SIG-M5 treated with dmso at 0.1 percent for 504 hours (cell line): ENCODE results near the gene CNTN4.

Experiments used
- DNase-seq: peaks from one replicate; lab custom pipeline; 2025; ENCODE audit not compliant: unreplicated experiment; lab: John Stamatoyannopoulos, UW

CNTN4 gene

DNA sequence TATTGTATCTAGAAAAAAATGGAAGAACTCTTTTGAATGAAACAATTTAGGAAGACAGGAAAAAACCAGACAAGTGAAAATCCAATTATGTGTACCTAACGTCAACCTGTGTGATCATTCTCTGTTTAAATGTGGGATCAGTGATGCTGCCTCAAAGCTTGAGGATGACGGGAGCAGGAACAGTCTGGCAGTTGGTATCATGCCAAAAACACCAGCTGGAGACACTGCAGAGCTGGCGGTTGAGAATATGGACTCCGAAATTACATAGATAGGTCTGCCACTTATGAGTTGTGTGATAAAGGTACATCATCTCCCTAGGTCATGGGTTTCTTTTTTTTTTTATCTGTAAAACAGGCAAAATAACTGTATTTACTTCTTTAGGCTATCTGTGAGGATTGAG lies 480.5 kb downstream of the CNTN4 start:
- no peak for DNase-seq

DNA sequence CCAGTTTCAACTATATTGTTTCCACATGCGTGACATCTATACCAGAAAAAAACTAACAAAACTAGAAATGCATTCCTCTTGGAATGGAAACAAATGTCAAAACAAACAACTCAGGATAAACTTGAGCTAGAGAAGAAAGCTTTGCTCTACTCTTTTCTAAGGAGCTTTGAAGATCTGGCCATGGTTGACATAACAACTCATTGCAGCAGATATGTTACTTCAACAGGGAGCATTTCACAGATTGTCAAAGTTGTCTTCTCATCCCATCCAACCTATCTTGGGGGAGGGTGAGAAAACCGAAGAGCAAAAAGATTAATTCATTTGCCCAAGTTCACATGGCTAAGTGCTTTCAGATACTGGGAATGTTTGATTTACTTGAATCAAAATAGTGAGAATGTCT lies 484.4 kb downstream of the CNTN4 start:
- DNase-seq, result no peak

DNA sequence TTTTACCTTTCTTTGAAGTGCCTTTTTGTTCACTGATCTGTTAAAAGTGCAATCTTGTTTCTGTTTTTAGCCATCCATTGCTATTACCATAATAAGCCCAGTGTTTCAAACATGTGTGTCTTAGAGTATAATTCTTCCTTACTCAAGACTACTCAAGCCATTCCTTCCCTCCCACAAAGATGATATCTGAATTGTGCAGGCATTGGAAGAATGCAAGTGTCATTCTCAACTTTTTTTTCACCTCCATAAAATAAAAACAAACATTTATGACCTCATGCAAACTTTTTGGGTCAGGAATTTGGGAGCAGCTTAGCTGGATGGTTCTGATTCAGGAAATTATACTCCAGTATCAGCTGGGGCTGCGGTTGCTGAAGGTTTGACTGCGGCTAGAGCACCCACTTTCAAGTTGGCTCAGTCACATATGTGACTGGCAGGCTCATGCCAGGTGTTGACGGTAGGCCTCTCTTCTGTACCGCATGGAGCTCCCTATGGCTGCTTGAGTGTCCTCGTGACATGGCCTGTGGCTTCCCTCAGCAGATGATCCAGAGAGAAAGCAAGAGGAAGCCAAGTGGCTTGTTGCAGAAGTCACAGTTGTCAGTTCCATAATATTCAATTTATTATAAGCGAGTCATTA lies 490.8 kb downstream of the CNTN4 start:
- DNase-seq, result no peak

DNA sequence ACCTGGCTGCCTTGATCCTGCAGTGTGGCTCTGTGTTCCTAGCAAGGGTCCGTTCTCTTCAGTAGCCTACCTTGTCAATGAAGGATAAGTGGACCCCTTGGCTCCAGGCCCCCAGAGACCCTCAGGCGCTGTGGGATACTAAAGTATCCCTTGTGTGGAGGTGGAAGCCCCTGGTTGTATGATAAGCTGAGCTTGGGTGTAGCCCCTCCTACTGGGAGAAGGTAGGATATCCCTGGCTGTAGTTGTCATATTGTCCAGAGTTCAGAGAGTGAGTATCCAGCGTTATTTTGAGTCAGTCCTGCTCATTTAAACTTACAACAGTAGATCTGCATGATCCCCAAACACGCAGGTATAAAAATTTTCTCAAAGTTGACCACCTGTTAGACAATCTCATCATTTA lies 496.8 kb downstream of the CNTN4 start:
- no peak for DNase-seq

DNA sequence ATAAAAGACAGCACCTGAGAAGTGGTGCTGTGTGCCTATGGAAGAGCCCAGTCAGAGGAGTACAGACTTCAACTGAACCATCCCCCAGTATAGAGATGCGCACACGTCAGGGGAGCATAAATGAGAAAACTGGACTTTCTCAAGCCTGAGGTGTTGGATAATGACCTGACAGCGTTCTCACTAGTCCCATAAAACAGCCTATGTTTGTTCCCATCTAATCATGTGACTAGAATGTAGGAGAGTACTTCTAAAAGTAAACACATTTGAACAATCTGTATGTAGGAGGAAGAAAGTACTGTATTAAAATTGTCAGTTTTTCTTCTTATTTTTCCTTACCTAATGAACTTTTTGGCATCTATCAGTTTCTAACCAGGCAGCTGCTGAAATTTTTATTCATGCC lies 498.9 kb downstream of the CNTN4 start:
- DNase-seq, result no peak

DNA sequence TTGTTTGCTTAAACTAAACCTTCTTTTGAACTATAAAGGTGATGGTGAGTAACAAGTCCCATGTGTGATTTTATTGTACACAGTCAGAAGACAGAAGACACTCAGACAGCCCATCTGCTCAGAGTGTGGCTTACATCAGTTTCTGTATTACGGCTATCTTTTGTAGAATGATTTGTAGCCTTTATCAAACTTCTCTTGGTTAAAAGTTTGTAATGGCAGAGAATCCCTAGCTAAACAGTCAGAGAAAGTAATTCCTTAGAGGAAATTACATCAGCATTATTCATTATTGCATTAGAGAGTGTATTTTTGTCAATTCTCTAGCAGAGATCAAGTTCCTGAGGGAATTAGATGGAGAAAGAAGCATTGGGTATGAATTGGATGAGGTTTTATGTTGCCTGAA lies 500.8 kb downstream of the CNTN4 start:
- DNase-seq, result no peak

DNA sequence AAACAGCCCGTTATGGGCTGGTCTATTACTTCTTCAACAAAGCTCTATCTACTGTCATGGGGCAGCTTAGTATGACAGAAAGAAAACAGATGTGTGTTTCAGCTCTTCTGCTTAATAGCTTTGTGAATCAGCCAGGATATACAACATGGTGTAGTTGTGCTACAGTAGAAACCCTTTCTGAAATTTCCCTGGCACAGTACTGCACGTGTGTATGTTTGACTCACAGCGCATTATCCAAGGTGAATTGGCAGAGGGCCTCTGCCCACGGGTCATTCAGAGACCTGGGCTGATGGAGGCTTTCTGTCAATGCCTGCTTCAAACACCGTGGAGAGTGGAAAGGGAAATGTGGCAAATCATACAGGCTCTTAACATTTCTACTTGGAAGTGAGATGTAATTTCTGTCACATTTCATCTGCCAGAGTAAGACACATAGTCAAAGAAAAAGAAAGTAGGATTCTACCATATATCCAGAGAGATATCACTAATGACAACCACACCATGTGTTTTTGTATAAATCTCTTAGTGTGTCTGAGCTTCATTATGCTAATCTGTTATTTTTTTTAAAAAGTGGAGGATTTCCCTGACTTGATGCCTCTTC lies 505.1 kb downstream of the CNTN4 start:
- DNase-seq, result no peak

DNA sequence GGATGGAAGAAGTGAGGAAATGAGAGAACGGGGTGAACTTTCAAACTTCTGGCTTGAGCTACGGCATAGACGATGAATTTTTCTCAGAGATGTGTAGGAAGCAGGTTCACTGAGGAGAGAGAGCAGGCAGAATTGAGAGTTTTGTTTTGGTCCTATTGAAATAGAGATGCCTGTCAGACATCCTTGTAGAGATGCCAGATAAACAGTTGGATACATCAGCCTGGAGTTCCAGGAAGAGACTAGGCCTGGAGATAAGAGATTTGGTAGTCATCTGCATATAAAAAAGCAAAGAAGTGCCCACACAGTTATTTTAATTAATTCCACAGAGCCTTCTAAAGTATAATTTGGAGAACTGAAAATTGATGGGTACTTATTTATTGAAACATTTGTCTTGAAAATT lies 515.9 kb downstream of the CNTN4 start:
- DNase-seq, result no peak

DNA sequence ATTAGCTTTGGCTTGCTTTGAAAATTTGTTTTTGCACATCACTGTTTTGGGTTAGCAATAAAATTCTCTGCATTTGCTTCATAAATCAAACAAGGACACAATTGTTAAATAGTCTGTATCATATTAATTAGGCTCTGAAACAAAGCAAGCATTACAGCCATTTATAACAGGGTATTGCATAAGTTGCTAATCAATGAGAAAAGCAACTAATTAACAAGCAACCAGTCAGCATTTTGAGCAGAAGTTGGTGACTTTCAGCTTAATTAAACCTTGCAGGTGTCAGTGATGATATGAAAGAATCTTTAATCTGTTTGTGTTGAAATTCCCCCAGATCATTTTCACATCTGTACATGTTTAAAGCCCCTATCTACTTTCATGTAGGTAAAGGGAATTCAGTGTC lies 516.4 kb downstream of the CNTN4 start:
- DNase-seq, result no peak

DNA sequence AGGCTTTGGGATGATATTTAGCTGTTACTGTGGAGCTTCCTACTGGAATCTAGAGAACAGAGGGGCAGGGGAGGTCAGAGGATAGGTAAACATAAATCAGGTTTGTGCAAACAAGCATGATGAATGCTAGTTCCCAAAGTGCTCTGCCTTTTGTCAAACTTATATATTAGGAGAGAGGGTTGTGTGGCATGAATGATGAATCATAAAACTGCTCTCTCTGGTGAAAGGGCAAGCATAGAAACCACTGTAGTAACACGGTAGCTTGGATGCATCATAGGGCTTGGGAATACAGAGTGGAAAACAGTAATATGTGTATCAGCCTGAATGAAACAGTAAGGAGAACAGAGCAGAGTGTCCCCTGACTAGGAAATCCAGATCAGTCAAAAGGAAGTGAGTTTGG lies 524.8 kb downstream of the CNTN4 start:
- no peak for DNase-seq

DNA sequence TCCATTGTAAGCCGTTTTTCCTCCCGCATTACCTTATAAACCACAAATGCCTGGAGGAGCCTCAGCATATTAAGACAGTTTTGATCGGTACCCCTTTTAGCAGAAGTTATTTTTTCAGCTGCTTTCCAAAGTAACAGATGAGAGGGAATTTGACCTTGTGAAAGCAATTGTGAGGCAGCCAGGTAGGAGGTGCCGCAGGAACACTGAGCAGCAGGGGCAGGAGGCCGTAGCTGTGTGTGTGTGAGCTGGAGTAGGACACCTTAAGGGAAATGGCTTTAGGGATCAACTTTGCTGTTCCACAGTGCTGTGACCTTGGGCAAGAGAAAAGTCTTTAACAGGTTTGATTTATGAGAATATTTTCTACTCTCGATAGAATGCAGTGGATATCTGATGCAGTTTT lies 529.5 kb downstream of the CNTN4 start:
- DNase-seq, result no peak

DNA sequence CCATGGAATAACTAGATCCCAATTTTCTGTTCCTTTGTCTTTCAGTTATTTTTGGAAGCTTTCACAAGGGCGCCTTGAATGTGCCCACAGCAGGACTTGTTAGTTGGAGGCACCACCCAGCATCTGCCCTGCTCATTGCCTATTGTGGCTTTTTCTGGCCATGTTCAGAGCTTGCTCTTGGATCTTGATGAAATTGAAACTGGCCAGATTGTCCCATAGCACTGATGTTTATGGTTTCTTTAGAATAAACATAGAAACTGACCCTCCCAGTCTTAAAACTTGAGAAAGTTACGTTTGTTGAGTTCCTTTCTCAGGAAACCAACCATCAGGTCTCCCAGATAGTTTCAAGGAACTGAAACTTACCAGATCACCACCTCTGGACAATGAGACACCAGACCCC lies 536.8 kb downstream of the CNTN4 start:
- no peak for DNase-seq

DNA sequence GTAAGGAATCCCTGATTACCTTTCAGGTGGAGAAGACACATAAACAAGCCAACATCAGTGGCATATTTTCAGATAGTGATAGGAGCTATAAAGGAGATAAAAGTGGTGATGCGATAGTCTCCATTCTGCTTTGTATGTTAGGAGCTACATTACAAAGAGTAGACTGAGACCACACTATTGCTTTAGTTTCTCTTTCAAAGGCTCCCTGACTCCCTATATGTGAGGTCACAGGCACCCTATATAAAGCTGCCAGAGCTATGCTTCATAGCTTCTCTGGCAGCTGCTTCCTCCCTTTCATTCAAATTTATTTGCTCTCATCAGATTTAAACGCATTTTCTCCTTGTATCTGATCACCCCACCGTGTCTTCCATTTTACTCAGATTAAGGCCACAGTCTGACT lies 544.9 kb downstream of the CNTN4 start:
- no peak for DNase-seq

DNA sequence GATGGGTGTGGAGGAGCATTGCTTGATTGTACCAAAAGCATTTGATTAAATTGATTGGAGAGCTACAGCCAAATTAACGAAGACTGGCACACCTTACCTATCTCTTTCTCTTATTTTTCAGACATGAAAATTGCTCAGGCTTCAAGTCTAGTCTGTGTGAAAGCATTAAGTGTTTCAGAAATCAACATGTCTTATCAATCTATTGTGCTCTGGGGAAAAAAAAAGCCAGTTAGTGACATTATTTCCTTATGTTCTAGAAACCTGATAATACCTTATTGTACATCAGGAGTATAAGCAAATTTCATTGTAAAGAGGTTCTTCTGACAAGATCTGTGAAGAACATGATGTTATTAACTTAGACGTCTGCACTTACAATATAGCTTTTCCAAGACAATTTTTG lies 546.3 kb downstream of the CNTN4 start:
- no peak for DNase-seq

DNA sequence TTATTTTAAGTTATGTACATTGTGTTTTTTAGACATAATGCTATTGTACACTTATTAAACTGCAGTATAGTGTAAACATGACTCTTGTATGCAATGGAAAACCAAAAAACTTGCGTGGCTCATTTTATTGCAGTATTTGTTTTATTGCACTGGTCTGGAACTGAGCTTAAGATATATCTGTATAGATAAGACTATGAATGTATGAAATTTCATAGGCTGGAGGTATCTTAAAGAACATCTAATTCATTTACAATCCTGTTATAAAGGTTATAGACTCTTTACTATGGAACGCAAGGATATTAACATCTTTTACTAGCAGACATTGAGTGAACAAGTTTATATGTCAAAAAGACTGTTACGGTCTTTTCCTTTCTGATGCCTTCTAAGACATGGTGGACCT lies 552.1 kb downstream of the CNTN4 start:
- no peak for DNase-seq

DNA sequence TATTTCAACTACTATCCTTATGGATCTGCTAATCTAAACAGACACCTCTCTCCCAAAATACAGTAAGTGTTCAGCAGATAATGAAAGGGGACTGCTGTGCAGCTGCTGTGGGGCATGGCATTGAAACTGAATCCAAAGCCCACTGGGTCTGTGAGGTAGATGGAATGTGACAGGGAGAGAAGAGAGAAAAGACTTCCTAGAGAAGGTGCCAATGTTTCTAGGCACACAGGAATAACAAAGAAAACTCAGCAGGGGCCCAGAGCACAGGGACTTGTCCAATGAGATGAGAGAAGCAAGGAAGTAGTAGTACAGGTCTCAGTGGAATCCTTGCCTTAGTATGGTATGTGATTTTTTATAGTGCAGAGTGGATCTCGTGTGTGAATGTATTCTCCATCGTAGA lies 553.7 kb downstream of the CNTN4 start:
- no peak for DNase-seq

DNA sequence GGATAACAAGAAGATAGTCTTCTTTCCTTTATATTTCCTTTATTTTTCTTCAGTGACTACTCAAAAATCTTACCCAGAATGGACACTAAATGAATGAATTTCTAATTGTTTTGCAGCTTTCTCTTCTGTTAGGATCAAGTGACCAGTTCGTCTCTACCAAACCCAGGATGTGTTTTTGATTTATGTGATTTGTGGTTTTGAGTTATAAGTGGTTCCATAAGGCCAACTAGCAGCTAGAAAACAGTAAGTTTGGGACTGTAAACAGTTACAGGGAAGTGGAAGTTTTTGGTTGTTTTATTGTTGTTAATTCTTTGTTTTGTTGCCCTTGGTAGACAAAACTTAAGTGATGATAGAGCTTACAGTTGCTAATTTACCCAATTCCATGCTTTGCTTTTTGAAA lies 555.0 kb downstream of the CNTN4 start:
- no peak for DNase-seq

DNA sequence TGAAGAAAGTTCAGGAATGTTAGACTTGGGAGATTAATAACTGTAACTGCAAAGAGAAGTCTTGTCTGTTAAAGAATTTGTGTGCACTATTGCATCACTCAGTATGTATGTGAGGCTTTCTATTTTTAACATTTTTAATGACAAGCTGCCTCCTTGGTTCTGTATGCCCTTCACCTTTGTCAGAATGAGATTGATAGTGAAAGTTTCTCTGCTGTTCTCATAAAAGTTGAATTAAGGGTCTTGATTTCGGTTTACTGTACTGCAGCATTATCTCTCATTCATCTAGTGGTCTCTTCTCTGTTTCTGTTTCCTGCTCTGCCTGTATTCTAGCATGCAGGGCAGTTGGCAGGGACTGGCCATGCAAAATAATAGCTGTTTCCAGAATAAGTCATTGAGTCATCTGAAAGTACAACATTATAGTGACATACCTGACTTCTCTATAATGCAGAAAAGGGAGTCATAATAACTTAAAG lies 556.6 kb downstream of the CNTN4 start:
- DNase-seq, result no peak

DNA sequence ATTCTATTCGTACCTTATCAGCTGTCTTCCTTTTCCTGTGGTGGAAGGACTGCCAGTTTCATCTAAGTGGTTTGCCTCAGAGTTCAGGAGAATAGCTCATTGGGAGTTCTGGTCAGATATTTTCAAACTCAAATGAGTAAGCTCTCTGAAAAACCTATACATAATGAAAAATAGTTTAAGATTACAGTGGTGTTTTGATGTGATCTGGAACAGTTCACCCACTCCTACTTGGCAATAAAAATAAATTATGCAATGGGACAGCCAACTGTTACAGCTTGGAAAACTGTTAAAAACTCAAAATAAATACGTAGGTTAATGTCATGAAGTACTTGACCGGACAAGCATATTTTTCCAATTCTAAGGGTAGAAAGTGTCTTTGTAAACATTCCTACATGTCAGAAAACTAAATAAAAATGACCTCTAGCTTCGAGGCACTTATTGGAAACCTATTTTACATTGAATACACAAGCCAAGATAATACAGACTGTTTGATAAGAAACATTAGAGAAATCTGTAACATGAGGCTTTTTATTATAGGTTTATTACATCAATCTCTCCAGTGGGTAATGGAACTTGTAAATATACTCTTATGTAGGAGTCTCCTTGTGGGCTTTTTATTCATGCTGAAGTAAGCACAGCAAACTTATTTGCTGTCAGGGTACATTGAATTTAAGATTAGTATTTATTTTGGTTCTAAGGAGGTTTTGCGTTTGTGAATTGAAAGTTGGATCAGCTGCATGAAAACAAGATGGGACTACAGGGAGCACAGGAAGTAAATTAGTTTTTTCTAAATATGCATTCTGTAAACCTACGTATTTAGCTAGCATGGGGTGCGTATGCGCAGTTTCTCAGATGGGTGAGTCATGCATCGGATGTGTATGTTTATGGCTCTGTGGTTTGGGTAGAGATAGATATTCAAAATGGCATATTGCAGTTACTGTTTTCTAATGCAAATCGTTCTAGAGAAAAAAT lies 558.4 kb downstream of the CNTN4 start:
- DNase-seq, result no peak

DNA sequence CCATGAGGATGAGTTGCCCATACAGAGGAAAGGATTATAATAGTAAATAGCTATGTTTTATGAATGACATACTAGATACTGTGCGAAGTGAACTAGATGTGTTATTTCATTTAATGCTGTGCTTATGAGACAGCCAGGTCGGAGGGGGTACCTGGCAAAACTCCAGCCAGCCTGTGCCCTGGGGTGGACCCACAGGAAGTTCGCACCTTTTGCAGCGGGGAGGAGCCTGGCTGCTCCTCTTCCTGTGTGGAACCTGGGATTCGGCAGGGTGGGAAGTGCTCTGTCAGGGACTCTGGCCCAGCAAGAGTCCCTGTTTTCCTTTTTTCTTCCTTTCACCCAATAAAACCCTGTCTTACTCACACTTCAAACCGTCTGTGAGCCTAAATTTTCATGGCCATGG lies 559.3 kb downstream of the CNTN4 start:
- no peak for DNase-seq

DNA sequence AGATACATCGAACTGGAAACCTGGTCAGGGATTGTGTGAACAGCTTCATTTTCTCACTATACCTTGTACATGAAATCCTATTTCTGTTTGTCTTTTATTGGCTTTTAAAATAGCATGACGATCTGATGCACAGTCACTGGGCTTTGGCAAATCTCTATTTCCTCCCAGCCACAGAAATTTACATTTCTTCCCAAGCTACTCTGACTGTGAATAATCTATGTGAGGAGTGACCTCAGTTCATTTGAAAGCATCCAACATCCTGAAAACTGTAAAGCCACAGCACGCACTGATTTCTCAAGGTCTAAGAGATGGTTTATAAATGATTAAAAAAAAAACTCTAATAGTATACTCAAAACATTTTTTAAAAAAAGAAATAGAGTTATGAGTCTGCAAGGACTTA lies 561.2 kb downstream of the CNTN4 start:
- DNase-seq, result no peak

DNA sequence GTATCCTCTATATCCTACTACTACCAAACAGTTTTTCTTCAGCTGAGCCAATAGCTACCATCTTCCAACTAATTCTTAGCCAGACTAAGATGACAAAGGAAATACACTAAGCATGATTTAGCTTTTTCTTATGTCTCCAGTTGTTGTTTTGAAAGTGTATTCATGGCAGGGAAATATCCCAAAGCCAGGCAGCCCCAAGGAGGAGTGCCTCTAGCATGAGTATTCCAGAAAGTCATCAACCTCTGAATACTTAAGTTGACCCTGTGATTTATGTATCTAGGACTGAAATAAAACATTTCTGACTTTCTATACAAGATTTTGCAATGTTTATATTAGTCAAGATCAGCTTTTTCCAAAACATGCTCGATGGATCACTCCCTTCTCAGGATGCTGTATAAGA lies 562.4 kb downstream of the CNTN4 start:
- DNase-seq, result no peak
